HG03457 (cell line): Measurements from ENCODE around the gene SORCS1.

Source experiments
- ATAC-seq: cut with Tn5 transposase; IDR thresholded peaks from one replicate; pipeline ENCODE4 v1.9.1; 2021; ENCODE audit warnings: moderate number of reproducible peaks; ENCODE audit not compliant: unreplicated experiment

The SORCS1 gene

GRCh38 chr10:106696239-106696638, 468.3 kb downstream of the SORCS1 start:
- no peak for ATAC-seq

GRCh38 chr10:106694696-106695095, 469.8 kb downstream of the SORCS1 start:
- ATAC-seq: no peak

GRCh38 chr10:106682175-106682574, 482.3 kb downstream of the SORCS1 start:
- no peak for ATAC-seq

- no peak for ATAC-seq
Observed at GRCh38 chr10:106680061-106680460, 484.4 kb downstream of the SORCS1 start.

GRCh38 chr10:106679314-106679713, 485.2 kb downstream of the SORCS1 start:
- no peak for ATAC-seq

GRCh38 chr10:106672517-106673175, 491.9 kb downstream of the SORCS1 start:
- no peak for ATAC-seq

- ATAC-seq: no peak
Observed at GRCh38 chr10:106661767-106662140, 502.8 kb downstream of the SORCS1 start.

GRCh38 chr10:106661133-106661766, 503.3 kb downstream of the SORCS1 start:
- ATAC-seq: no peak

GRCh38 chr10:106660550-106660949, 504.0 kb downstream of the SORCS1 start:
- ATAC-seq: no peak

GRCh38 chr10:106655636-106656035, 508.9 kb downstream of the SORCS1 start:
- no peak for ATAC-seq

GRCh38 chr10:106655165-106655564, 509.3 kb downstream of the SORCS1 start:
- ATAC-seq: no peak

GRCh38 chr10:106652279-106652678, 512.2 kb downstream of the SORCS1 start:
- ATAC-seq: no peak

- ATAC-seq: no peak
Observed at GRCh38 chr10:106648534-106649481, 515.7 kb downstream of the SORCS1 start.

- ATAC-seq: no peak
Observed at GRCh38 chr10:106643473-106643872, 521.0 kb downstream of the SORCS1 start.

- ATAC-seq: no peak
Observed at GRCh38 chr10:106637873-106638272, 526.6 kb downstream of the SORCS1 start.

GRCh38 chr10:106636766-106637491, 527.6 kb downstream of the SORCS1 start:
- ATAC-seq: no peak

GRCh38 chr10:106635947-106636346, 528.6 kb downstream of the SORCS1 start:
- ATAC-seq: no peak

- no peak for ATAC-seq
Observed at GRCh38 chr10:106631016-106631702, 533.3 kb downstream of the SORCS1 start.

GRCh38 chr10:106626371-106626770, 538.1 kb downstream of the SORCS1 start:
- ATAC-seq: no peak

- no peak for ATAC-seq
Observed at GRCh38 chr10:106625751-106626150, 538.8 kb downstream of the SORCS1 start.
